ENCODE measurements around the gene TMEM88.

TMEM88 gene

DNA sequence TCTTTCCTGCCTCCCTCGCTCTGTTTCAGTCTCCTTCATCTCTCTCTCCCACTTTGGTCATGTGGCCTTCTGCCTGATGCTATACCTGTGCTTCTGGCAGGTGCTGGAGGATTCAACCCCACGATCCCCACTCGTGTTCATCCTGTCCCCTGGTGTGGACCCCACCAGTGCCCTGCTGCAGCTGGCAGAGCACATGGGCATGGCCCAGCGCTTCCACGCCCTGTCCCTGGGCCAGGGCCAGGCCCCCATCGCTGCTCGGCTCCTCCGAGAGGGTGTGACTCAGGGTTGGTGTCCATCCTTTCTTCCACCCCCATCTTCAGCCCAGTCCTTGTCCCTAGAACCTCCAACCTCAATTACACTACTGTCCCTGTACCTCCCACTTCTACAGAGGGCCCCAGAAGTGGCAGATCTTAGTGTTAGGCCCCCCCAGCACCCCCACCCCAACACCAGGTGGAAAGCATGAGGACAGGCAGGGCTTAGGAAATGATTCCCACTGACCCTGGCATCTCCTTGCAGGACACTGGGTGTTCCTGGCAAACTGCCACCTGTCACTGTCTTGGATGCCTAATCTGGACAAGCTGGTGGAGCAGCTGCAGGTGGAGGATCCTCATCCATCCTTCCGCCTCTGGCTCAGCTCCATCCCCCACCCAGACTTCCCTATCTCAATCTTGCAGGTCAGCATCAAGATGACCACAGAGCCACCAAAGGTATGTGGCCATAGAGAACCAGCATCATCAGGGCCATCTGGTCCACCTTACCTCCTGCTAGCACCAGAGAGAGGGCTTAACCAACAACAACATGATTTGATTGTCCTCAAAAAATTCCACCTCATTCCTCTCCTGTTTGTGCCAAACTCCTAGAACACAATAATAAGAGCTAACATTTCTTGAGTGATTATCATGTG lies 30.6 kb upstream of the TMEM88 start:
- TF ChIP-seq GATA3 (IDR thresholded peaks at IDR 0.05; ENCODE audit: low read depth, low read length) (no peak), GATA2 (IDR thresholded peaks at IDR 0.05; ENCODE audit: low read depth, low read length) (no peak)

DNA sequence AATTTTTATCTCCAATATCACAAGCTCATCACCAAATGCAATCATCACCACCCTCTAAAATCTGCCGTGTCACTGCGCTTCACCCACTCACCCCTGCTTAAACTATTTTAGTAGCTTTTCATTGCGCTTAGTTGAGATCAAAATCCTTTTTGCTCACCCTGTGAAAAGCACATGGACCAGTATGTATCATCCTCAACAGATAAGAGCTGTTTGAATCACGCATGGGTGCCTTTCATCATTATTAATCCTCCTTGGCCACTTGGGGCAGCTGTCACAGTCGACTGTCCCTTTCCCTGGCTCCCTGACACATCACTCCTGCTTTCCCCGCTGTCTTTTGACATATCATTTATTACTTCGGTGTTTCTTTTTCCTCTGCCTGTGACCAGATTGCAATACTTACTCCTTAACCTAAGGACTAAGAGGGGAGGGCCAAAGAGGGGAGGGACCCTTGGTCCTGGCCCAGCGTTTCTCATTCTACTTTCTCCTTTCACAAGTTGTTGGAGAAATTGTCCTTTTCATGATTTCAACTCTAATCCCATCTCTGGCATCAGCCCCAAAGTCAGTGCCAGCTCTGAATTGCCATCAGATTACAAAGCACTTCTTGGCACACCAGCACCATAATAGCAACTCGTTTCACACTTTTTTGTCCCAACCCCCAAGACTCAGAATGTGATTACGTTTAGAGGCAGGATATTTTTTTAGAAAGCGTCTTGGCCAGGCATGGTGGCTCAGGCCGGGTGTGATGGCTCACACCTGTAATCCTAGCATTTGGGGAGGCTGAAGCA lies 29.5 kb upstream of the TMEM88 start:
- TF ChIP-seq GATA2 (IDR thresholded peaks at IDR 0.05; ENCODE audit: low read depth, low read length) (no peak), GATA3 (IDR thresholded peaks at IDR 0.05; ENCODE audit: low read depth, low read length) (no peak)

DNA sequence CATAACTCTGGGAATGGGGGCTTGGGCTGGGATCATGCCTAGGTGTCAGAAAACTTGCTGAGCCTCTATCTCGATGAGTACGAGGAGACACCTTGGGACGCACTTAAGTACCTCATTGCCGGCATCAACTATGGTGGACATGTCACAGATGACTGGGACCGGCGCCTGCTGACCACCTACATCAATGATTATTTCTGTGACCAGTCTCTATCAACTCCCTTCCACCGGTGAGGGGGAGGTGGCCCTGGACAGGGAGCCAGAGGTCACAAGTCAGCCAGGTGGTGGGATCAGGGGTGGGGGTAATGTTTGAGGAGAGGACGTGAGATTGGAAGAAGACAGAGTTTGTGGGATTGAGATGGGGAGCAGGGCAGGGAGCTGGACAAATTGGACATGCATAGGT lies 24.2 kb upstream of the TMEM88 start:
- TF ChIP-seq GATA2 (IDR thresholded peaks at IDR 0.05; ENCODE audit: low read depth, low read length): no peak
- TF ChIP-seq GATA3 (IDR thresholded peaks at IDR 0.05; ENCODE audit: low read depth, low read length): no peak

DNA sequence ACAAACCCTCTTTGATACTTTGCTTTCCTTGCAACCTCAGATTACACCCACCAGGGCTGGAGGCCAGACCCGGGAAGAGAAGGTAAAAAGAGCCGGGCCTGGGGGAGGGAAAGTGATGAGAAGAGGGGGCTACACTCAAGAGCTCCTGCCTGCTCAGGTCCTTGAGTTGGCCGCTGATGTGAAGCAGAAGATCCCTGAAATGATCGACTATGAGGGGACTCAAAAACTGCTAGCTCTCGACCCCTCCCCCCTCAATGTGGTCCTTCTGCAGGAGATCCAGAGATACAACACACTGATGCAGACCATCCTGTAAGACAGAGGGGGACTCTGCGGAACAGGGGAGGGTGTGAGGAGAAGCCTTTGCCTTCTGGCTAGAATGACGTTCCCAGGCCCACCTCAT lies 23.6 kb upstream of the TMEM88 start:
- no peak for TF ChIP-seq GATA2 (IDR thresholded peaks at IDR 0.05; ENCODE audit: low read depth, low read length)
- TF ChIP-seq GATA3 (IDR thresholded peaks at IDR 0.05; ENCODE audit: low read depth, low read length): no peak

DNA sequence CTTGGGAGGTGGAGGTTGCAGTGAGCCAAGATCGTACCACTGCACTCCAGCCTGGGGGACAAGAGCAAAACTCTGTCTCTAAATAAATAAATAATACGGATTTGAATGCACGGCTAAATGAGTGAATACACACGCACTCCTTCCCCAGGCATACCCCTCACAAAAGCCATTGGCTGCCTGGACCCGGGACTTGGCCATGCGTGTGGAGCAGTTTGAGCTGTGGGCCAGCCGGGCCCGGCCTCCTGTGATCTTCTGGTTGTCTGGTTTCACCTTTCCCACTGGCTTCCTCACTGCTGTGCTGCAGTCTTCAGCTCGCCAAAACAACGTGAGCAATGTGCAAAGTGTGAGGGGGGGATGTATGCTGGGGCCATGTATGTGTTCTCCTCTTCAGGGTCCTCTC lies 22.4 kb upstream of the TMEM88 start:
- TF ChIP-seq GATA2 (IDR thresholded peaks at IDR 0.05; ENCODE audit: low read depth, low read length): no peak
- no peak for TF ChIP-seq GATA3 (IDR thresholded peaks at IDR 0.05; ENCODE audit: low read depth, low read length)

DNA sequence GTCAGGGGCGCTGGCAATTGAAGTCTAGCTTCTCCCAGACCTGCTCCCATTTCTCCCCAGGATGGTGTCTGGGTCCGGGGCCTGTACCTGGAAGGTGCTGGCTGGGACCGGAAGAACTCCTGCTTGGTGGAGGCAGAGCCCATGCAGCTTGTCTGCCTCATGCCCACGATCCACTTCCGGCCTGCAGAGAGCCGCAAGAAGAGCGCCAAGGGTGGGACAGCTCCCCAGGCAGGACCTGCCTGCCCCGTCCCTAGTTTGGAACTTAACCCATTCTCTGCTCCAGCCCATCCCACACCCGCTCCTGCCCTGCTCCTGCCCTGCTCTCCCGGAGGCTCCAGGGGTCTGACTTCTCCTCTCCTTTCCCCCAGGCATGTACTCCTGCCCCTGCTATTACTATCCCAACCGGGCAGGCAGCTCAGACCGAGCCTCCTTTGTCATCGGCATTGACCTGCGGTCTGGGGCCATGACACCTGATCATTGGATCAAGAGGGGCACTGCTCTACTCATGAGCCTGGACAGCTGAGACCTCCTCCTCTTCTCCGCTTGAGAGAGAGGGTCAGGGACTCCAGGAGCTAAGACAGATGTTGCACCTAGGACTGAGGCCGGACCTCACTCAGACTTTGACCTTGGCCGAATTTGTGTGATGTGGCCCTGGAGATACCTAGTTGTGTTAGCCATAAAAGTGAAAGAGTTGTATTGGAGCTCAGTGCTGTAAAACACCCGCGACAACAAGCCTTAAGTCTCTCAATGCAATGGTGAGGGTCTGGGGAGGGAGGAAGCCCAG lies 21.7 kb upstream of the TMEM88 start:
- TF ChIP-seq GATA3 (IDR thresholded peaks at IDR 0.05; ENCODE audit: low read depth, low read length) (no peak), GATA2 (IDR thresholded peaks at IDR 0.05; ENCODE audit: low read depth, low read length) (no peak)

DNA sequence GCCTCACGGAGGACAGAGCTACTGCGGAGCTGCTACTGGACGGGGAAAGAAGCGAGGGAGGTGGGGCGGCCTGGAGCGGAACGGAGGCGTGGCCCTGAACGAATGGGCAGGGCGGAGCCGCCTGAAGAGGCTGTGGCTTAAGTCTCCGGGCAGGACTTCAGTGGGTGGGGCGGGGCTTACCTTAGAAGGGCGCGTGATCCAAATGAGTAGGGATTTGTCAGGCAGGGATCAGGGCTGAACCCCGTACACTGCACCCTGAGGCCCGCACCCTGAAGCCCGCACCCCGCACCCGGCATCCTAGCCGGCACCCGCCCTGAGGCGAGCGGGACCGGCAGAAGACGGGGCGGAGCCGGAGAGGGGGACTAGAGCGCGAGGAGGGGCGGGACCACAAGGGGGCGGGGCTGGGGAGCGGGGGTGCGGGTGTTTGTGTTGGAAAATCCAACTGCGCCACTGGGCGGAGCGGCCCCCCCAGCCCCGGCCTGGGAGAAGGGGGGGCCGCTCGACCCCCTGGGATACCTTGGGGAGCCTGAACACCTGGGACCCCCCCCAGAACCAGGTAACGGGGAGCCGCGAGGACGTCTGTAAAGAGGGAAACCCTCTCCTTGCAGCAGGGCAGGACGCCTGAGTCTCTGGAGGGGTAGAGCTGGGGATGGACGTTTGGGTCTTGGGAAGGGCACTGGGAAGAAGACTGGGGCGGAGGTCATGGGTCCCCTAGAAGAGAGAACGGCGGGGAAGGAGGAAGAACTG lies 20.9 kb upstream of the TMEM88 start, which contains the start of gene KDM6B:
KDM6B (plus strand) TSS at position 423 of the 747 bp plus-strand sequence. CDS start 11,338 bp downstream, outside the sequence.
- TF ChIP-seq GATA3 (IDR thresholded peaks at IDR 0.05; ENCODE audit: low read depth, low read length): no peak

DNA sequence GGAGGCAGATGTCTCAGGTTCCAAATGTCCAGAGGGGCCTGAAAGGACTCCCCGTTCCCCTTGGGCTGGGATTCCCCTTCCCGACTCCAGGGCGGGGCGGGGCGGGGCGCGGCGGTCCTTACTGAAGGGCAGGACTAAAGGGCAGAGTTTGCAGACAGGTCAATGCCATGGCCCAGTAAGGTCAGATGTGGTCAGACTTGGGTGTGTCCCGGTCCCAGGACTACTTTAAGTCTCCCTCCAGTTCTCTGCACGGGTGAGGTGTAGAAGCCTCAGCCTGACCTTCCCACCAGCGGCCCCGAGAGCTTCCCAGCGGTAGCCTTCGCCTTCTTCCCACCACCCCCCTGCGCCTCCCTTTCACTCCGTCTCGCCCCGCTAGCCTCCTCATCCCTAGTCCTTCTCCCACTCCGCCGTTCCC lies 20.3 kb upstream of the TMEM88 start:
- TF ChIP-seq GATA2 (IDR thresholded peaks at IDR 0.05; ENCODE audit: low read depth, low read length): no peak
- TF ChIP-seq GATA3 (IDR thresholded peaks at IDR 0.05; ENCODE audit: low read depth, low read length): no peak

DNA sequence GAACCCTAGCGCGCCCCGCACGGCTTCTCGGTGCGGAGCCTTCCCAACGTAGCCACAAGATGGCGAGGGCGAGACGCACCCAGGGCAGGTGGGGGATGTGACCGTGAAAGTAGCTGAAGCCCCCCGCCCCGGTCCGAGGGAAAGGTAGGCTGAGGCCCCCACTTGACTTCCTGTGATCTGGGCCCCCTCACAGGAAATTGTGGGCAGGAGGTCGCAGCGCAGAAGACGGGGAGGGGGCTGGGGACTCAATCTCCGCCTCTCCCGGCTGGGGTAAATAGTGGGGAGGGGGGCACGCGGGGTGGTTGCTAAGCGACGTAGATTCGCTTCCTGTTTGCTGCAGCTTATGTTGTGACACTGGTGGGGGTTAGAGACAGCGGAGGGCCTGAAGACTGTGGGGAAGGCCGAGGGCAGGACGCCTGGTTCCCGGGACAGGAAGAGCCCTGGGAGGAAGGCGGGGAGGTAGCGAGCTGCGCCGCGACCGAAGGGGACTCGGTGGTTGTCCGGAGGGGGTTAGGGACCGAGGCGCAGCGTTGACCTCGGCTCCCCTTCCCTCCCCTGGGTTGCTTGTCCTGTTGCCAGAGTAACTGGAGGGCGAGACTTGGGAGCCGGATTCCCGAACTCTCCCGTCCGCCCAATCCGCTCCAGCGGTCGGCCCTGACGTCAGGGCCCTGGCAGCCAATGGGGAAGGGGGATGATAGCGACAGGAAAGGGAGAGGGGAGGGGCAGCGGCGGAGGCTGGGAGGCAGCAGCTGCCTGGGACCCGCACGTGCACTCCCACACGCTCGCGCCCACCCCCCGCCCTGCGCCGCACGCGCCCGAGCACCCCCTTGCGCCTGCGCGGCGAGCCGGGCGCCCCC lies 19.7 kb upstream of the TMEM88 start:
- TF ChIP-seq GATA2 (IDR thresholded peaks at IDR 0.05; ENCODE audit: low read depth, low read length) (no peak), GATA3 (IDR thresholded peaks at IDR 0.05; ENCODE audit: low read depth, low read length) (no peak)

DNA sequence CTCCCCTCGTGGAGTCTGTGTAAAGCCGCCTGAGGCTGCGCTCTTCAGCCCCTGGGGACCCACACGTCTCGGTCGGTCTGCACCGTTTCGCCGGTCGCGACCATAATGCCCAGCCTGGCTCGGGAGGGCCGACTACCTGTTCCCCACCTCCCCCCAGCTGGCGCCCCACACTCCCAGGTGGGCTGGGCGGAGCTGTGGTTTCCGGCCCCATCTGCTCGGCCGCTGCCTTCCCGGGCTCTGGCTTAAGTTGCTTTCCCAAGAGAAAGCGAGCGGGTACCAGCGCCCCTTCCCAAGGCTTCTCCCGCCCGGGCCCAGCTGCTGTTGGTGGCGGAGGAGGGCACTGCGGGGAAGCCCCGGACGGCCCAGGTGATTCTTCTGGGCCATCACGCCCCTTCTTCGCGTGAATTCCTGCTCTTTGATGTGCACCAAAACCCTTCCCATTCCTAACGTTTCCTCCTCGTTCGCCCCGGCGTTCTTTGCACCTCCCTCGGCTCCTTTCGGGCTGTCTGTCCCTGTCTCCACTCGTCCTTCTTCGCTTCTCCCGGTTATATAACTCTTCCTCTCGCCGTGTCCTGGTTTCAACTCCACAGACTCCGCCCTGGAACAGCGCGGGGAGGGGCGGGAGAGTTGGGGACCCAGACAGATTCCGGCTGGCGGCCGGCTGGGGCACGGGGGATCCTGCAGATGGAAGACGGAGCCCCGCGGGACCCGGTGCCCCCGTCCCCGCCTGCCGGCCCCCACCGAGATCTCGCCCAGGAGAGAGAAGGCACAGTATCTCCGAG lies 18.9 kb upstream of the TMEM88 start:
- TF ChIP-seq GATA3 (IDR thresholded peaks at IDR 0.05; ENCODE audit: low read depth, low read length) (no peak), GATA2 (IDR thresholded peaks at IDR 0.05; ENCODE audit: low read depth, low read length) (no peak)

DNA sequence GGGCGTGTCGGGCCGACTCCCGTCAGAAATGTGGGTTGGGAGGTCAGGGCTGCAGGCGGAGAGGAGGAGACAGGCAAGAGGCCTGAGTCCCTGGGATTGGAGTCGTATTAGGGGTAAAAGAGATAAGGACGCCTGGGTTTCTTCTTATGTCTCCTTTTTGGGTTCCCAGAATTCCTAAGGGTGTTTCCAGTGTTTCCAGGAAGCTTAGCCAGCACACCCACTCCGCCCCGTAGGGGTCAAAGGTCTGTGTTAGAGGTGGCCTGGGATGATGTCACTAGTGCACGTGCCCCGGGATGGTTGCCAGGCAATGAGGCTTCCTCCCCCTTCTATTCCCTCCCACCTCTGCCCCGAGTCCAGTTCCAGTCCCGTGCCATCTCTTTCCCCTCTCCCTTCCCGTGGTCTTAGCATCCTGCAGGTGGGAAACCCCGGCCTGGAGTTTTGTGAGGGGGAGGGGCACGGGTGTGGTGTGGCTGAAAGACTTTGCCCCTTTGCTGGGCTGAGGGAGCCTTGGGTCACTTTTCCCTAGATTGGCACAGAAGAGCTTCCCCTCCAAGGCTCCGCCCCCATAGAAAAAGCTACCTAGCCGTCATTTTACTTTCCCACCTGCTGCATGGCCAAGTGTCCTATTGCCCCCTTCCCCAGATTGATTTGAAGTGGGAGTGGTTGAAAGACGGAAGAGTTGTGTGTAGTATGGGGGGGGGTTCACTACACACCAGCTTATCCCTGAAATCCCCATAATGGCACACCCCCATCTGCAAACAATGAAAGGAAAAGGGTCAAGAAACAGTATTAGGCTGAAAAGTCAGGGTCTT lies 18.1 kb upstream of the TMEM88 start:
- no peak for TF ChIP-seq GATA3 (IDR thresholded peaks at IDR 0.05; ENCODE audit: low read depth, low read length)
- TF ChIP-seq GATA2 (IDR thresholded peaks at IDR 0.05; ENCODE audit: low read depth, low read length): no peak

All from SH-SY5Y (cell line).